Activated naive CD8-positive, alpha-beta T cell treated with anti-CD3 and anti-CD28 coated beads, Interleukin-2, amount 50 U/mL, for 16 hours (primary cell): ENCODE measurements around the gene RTL10.

Source experiments
- DNase-seq: peaks from one replicate; pipeline ENCODE4 v3.0.0-alpha.2; 2020; ENCODE audit warnings: low read depth, low spot score

The RTL10 gene

DNA sequence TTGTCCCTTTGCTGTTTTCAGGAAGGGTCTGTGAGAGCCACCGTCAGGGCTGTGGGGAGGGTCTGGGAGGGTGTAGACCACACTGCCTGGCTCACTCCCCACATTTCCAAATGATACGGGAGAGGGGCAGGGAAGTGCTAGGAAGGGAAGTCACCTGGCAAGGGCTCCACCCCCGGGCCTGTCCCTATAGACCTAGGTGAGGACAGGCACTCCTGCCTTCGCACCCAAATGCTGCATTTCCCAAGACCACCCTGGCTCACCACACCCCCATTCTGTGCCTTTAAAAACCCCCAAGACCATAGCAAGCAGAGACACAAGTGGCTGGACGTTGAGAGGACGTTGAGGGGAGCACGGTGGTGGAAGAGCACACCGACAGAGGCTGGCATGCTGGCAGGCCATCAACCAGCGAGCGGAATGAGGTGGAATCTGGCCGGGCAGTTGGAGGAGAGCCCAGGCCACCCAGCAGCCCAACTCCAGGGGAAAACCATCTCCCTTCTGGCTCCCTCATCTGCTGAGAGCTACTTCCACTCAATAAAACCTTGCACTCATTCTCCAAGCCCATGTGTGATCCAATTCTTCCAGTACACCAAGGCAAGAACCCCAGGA, 45.7 kb downstream of the RTL10 start:
- DNase-seq: no peak

DNA sequence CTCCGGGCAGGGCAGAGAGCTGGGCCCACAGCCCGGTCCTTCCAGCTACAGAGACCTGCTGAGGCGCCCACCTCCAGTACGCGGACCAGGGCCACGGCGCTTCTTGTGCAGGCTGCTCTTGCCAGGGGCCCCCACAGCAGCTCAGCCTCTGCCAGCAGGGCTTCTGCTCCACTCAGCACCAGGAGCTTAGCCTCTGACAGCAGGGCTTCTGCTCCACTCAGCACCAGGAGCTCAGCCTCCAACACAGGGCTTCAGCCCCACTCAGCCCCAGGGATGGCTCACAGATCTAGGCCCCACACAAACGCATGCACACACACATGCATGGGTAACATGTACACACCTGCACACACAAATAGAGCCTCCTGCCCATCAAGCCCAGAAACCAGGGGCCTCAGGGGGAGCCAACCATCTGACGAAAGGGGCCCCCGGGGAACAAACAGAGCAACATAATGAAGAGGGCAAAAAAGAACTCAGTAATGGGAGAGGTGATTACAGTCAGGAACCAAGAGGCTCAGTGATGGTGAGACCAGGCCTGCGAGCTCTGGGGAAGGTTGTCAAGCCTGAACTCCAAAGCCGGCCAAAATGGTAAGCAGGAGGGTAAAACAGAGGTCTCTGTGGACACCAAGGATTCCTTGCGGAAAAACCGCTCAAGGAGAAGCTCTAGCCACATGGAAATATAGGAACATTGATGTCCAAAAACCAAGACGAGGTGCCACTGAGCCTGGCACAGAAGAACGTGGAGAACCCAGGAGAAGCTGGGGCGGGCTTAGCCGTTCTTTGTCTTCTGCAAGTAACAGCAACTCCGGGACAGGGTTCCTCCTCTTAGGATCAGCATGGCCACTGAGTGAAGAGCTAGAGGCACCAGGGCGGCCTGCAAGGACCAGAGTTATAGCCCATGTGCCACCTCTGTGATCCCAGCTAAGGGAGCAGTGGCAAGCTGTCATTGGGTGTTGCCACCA, 46.5 kb downstream of the RTL10 start:
- no peak for DNase-seq

DNA sequence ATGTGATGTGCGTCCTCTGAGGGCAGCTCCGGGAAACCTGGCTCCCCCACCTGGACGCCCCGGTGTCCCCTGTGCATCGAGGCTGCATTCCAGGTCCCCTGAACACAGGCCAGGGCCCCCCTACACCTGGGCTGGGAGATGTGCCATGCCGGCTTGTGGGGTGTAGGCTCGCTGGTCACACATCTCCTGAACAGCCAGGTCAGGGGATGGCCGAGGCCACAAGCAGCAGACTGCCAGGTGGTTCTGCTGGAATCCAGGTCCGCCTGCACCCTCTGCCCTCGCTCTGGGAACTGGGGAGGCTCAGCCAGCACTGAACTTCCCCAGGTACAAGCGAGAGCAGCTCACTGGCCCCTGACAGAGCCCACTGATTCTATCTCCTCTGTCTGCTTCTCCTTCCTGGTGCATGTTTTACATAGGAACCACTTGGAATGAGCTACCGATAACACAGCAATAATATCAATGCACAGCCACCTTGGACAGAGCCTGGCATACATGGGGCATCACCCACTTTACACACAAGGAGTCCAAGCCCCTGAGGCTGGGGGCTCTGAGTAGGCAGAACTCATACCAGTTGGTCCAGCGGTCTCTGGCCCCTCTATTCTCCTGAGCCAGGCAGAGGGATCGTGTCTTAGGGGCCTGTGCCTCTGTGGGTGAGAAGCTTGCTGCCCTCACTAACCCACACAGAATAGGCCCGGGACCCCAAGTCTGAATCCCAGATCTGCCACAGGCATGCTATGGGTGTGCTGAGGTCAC, 47.3 kb downstream of the RTL10 start:
- DNase-seq: no peak

DNA sequence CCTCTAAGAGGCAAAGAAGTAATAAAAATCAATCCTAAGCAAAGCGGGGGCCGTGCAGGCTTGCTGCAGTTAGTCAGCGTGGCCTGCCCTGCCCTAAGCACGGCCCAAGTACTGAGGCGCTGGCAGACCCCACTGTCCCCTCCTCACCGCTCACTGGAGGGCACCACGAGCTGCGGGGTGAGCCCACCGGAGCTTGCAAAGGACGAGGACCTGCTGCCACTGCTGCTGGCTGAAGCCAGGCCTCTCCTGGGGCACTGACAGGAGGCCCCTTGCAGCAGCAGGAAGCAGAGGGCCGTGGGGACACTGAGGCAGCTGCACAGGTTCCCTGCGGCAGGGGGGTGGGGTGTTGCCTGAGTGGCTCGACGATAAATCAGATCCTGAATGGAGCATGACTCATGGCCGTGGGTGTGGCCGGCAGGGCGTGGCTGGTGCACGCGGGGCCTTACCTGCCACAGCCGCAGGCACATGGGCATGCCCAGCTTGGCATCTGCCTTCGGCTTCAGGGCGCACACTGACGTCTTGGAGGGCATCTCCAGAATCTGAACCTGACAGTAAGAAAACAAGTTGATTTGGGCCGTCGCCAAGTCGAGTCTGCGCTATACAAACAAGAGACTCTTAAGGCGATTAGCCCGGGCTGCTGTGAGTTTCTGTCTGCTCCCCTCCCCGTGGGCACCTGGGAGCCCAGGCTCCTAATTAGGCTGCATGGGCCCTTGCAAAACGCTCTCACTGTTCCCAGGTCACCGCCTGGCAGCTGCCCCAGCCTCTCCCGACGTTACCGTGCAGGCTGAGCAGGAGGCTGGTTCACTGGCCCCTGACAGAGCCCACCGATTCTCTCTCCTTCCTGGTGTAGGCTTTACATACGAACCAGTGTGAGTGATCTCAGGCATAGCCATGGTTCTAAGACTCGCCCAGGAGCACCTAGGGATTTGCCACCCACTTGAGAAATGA, 48.2 kb downstream of the RTL10 start:
- no peak for DNase-seq

GRCh38 chr22:19805821-19806212, 48.9 kb downstream of the RTL10 start:
- no peak for DNase-seq
